HG02852 (cell line): Measurements from ENCODE around the gene STARD9.
"Not testable (repeated sequence)": the region's sequence is repeated elsewhere in the genome, so short reads cannot be mapped to it uniquely, and the experiment has no call there.

Experiments
- ATAC-seq: cut with Tn5 transposase; IDR thresholded peaks from one replicate; pipeline ENCODE4 v1.9.1; 2021; ENCODE audit warnings: mild to moderate bottlenecking, moderate library complexity; ENCODE audit not compliant: unreplicated experiment

Gene STARD9

GRCh38 chr15:42749266-42749665, 173.9 kb downstream of the STARD9 start:
- no peak for ATAC-seq

GRCh38 chr15:42750306-42750705, 174.9 kb downstream of the STARD9 start:
- ATAC-seq = no peak

- no peak for ATAC-seq
Observed at GRCh38 chr15:42759093-42759492, 183.7 kb downstream of the STARD9 start.

- ATAC-seq = no peak
Observed at GRCh38 chr15:42760759-42761158, 185.4 kb downstream of the STARD9 start.

GRCh38 chr15:42761813-42762212, 186.4 kb downstream of the STARD9 start:
- not testable (repeated sequence) for ATAC-seq

GRCh38 chr15:42764154-42764731, 188.8 kb downstream of the STARD9 start:
- ATAC-seq = not testable (repeated sequence)

GRCh38 chr15:42766109-42766508, 190.7 kb downstream of the STARD9 start:
- not testable (repeated sequence) for ATAC-seq
